ENCODE results near the gene EGFL7. TPM values are rescaled to one million over a fixed set of nuclear protein-coding genes. Genes with fewer than 3 reads are reported as not detected.

Gene EGFL7
- total and polyA plus RNA-seq, 7 donors, result 6.0 to 75.6 (median 43.4) TPM

DNA sequence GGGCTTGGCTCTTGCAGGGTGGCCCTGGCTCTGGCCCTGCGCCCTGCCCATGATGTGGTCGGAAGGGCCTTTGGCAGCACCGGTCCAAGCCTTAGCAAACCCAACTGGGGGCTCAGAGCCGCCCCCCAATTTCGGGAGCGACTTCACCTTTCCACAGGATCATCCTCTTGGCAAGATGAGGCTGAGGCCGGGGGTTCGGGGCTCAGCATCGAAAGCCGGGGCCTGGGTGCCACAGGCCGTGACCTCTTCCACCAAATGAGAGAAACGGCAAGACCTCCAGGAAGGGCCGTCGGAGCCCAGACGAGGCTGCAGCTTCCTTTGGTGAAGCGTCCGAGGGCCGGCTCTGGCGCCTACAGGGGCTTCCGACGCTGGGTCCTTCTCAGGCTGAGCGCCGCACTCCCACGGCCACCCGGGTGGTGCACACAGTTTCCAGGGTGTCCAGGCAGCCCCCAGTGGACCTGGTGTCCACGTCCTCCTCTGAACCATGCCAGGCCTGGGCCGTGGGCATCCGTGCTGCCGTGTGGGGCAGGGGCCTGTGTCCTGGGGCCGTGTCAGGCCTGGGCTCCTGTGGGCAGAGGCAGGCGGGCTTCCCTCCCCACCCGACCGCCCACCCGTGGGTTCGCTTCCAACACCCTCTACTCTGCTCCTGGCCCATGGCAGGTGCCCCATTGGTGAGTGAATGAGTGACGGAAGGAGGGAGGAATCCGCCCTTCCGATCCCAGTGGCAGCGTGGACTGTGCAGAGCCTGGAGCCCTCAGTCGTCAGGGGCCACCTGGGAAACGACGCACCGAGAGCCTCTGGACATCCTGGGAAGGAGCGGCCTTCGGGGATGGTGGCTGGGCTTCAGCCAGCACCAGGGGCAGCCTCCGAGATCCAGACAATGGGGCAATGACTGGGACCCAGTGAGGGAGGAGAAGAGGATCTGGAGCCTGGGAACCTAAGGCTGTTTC, 29.7 kb downstream of the EGFL7 start:
- Histone ChIP-seq H3K36me3 (no peaks in the 10 kb centered on the region), H3K9me3 (no peaks in the 10 kb centered on the region), H3K4me3 (no peak overlapping the region), H3K27ac (no peak overlapping the region), H3K4me1 (peaks cover 0 to 49% (median 33%) of the 10 kb centered on the region in 4 donors), H3K27me3 (no peaks in the 10 kb centered on the region)
- TF ChIP-seq POLR2AphosphoS5 (IDR thresholded peaks at IDR 0.05) (no peak), POLR2A (IDR thresholded peaks at IDR 0.05) (no peak), EP300 (IDR thresholded peaks at IDR 0.05) (no peak)
- TF ChIP-seq, protein P1, sequence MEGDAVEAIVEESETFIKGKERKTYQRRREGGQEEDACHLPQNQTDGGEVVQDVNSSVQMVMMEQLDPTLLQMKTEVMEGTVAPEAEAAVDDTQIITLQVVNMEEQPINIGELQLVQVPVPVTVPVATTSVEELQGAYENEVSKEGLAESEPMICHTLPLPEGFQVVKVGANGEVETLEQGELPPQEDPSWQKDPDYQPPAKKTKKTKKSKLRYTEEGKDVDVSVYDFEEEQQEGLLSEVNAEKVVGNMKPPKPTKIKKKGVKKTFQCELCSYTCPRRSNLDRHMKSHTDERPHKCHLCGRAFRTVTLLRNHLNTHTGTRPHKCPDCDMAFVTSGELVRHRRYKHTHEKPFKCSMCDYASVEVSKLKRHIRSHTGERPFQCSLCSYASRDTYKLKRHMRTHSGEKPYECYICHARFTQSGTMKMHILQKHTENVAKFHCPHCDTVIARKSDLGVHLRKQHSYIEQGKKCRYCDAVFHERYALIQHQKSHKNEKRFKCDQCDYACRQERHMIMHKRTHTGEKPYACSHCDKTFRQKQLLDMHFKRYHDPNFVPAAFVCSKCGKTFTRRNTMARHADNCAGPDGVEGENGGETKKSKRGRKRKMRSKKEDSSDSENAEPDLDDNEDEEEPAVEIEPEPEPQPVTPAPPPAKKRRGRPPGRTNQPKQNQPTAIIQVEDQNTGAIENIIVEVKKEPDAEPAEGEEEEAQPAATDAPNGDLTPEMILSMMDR (IDR thresholded peaks at IDR 0.05), result no peak
- DNase-seq, result no peak
- intact Hi-C loops (cut with DNase I), result loop anchor here (5.0 kb wide), 1 partner anchor 205 kb away; no protein-coding TSS in a partner anchor
- 81 to 90% methylated on average over 46 of the region's 46 CpGs for WGBS, 2 donors

- no peaks in the 10 kb centered on the region for H3K9me3 ChIP-seq
- no peak overlapping the region for H3K27ac ChIP-seq
- H3K4me1 ChIP-seq, result peaks cover 0 to 43% (median 27%) of the 10 kb centered on the region in 4 donors
- H3K4me3 ChIP-seq, result no peak overlapping the region
- H3K27me3 ChIP-seq, result no peaks in the 10 kb centered on the region
- H3K36me3 ChIP-seq, result no peaks in the 10 kb centered on the region
- no peak for TF ChIP-seq POLR2AphosphoS5 (IDR thresholded peaks at IDR 0.05)
- TF ChIP-seq, protein P1 (IDR thresholded peaks at IDR 0.05), result no peak
- TF ChIP-seq EP300 (IDR thresholded peaks at IDR 0.05), result no peak
- WGBS, 2 donors, result 27 to 71% methylated on average over 14 of the region's 14 CpGs
- no peak for DNase-seq
- intact Hi-C loops (cut with DNase I), result loop anchor here (5.0 kb wide), 1 partner anchor 206 kb away; no protein-coding TSS in a partner anchor
These were observed 30.4 kb downstream of the EGFL7 start for GRCh38 chr9:136693135-136693489.

GRCh38 chr9:136693490-136694162, 30.9 kb downstream of the EGFL7 start:
- H3K4me3 ChIP-seq, result no peak overlapping the region
- intact Hi-C loops (cut with DNase I), result loop anchor here (5.0 kb wide), 1 partner anchor 206 kb away; no protein-coding TSS in a partner anchor
- no peak overlapping the region for H3K27ac ChIP-seq
- TF ChIP-seq EP300 (IDR thresholded peaks at IDR 0.05), result no peak
- TF ChIP-seq POLR2AphosphoS5 (IDR thresholded peaks at IDR 0.05), result no peak
- no peak for TF ChIP-seq POLR2A (IDR thresholded peaks at IDR 0.05)
- TF ChIP-seq, protein P1 (IDR thresholded peaks at IDR 0.05), result no peak
- peaks cover 0 to 43% (median 26%) of the 10 kb centered on the region in 4 donors for H3K4me1 ChIP-seq
- H3K36me3 ChIP-seq, result no peaks in the 10 kb centered on the region
- DNase-seq, result no peak
- WGBS, 2 donors, result 15 to 61% methylated on average over 15 of the region's 15 CpGs
- H3K27me3 ChIP-seq, result no peaks in the 10 kb centered on the region
- H3K9me3 ChIP-seq, result no peaks in the 10 kb centered on the region

- peaks cover 0 to 43% (median 26%) of the 10 kb centered on the region in 4 donors for H3K4me1 ChIP-seq
- no peaks in the 10 kb centered on the region for H3K9me3 ChIP-seq
- H3K27ac ChIP-seq, result peak overlapping the region in 1 of 4 donors; percentile 14
- no peak for DNase-seq
- WGBS, 2 donors, result 11 to 49% methylated on average over 32 of the region's 32 CpGs
- H3K27me3 ChIP-seq, result no peaks in the 10 kb centered on the region
- no peak for TF ChIP-seq POLR2AphosphoS5 (IDR thresholded peaks at IDR 0.05)
- TF ChIP-seq, protein P1 (IDR thresholded peaks at IDR 0.05), result peak in 3 of 4 experiments; percentile 37 to 68 (median 64)
- intact Hi-C loops (cut with DNase I), result loop anchor here (5.0 kb wide), 1 partner anchor 207 kb away; no protein-coding TSS in a partner anchor
- no peak overlapping the region for H3K4me3 ChIP-seq
- no peaks in the 10 kb centered on the region for H3K36me3 ChIP-seq
These were observed 31.6 kb downstream of the EGFL7 start for GRCh38 chr9:136694163-136694871.

Data from sigmoid colon (tissue), 7 donors.